ENCODE data around the gene RASL11A.
"Not testable (repeated sequence)": the region's sequence is repeated elsewhere in the genome, so short reads cannot be mapped to it uniquely, and the experiment has no call there.

Gene RASL11A

DNA sequence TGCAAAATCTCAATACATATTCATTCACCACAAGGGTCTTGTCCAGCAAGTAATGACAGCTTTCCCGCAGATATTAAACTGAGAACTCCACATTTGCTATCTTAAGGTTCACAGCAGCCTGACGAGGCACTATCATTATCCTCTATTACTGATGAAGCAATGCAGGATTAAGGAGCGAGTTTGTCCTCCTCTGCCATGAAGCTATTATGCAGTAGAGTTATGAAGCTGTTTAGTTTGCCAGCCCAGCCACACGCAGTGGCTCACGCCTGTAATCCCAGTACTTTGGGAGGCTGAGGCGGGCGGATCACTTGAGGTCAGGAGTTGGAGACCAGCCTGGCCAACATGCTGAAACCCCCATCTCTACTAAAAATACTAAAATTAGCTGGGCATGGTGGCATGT lies 29.8 kb downstream of the RASL11A start:
- not testable (repeated sequence) for DNase-seq (ENCODE audit: low spot score)

DNA sequence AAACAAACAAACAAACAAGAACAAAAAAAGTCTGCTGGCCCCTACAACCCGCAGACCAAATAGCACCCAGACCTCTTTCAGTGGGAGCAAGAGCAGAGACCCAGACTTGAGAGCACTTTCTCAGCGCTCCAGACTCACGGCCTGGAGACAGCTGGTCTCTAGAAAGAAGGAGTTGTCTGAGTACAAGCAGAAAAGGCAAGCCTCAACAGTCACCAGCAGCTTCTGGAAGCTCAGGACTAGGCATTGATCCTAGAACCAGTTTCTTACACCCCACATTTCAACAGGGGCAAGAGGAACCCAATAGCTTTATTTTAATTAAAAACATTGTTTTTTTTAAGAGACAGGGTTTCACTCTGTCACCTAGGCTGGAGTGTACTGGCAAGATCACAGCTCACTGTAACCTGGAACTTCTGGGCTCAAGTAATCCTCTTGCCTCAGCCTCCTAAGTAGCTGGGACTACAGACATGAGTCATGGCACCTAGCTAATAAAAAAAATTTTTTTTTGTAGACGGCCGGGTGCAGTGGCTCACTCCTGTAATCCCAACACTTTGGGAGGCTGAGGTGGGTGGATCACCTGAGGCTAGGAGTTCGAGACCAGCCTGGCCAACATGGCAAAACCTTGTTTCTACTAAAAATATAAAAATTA lies 30.4 kb downstream of the RASL11A start:
- DNase-seq (ENCODE audit: low spot score) = no peak

DNA sequence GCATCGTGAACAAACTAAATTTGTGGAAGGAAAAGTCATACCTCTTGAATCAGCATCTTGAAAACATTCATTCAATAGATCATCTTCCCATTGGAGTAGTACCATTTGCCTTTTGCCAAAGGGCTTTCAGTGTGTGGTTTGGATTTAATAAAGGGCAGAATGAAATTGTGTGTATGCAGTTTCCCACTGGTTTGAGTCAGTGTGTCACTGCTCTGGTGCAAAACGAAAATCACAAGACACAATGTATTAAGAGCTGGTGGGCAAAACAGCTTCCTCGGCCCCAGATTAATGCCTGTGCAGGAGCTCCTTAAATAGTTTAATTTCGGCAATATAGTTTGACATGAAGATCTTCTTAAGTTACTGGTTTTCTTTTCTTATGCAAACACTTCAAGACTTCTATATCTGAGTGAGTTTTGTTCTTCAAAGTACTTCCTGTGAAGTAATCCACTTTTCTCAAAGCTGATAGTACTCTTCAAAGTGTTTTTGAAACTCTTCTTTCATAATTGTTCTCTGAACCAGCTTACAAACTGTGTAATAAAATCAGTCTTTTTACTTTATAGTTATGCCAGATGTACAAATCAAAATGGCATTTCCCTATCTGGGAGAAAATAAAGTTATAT lies 32.1 kb downstream of the RASL11A start:
- no peak for DNase-seq (ENCODE audit: low spot score)

DNA sequence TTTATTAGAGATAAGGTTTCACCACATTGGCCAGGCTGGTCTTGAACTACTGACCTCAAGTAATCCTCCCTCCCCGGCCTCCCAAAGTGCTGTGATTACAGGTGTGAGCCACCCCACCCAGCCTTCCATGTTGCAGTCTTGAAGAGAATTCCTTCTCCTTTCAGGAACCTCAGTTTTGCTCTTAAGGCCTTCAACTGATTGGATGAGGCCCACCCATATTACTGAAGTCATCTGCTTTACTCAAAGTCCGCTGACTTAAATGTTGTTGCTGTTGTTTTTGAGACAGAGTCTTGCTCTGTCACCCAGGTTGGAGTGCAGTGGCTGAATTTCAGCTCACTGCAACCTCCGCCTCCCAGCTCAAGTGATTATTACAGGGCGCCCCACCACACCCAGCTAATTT lies 33.5 kb downstream of the RASL11A start:
- DNase-seq (ENCODE audit: low spot score) = no peak

DNA sequence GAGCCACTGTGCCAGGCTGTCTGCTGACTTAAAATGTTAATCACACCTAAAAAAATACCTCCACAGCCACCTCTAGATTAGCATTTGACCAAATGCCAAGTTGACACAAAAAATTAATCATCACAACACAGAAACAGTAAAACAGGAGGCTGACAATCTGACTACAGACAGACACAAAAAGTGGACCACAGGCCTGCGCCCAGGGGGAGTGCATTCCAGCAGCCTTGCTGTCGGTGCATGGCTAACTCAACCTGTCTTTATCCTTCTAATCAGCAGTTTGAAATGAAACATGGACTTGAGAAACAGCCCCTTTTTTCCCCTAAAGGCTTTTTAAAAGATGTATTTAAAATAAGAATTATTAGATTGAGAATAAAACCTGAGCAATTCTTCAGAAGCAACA lies 34.0 kb downstream of the RASL11A start:
- no peak for DNase-seq (ENCODE audit: low spot score)

DNA sequence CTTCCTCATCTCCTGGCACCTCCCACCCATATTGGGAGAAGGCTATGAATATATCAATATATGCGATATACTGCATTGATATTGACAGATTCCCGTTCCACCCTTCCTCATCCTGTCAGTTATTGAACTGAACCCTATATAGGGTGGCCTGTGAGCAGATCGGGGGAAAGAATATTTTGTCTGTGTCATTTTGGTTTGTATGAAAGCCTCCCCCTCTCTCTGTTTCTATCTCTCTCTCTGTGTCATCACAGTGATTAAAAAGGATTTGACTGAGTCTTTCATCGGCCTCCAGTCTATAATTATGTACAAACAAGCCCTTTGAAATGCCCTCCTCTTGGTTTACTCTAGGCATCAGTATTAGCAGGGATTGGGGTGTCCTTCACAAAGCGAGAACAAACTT lies 35.7 kb downstream of the RASL11A start:
- DNase-seq (ENCODE audit: low spot score) = no peak

DNA sequence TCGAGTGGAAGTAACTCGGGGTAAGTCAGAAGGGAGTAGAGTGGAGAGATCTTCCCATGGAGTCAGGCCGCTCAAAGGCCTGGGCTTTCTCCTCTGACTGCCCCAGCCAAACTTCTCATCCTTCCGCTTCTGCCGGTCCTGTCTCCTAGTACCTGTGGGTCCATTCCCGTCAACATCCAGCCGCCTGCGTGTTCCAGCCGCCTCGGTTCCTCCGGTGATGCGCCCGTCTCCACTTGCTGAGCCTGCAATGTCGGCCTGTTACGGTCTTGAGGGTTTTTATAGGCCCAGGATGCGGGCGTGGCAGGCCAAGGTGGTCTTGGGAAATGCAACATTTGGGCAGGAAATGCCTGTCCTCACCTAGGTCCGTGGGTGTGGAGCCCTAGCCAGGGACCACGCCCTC lies 38.3 kb downstream of the RASL11A start:
- DNase-seq (ENCODE audit: low spot score) = no peak

DNA sequence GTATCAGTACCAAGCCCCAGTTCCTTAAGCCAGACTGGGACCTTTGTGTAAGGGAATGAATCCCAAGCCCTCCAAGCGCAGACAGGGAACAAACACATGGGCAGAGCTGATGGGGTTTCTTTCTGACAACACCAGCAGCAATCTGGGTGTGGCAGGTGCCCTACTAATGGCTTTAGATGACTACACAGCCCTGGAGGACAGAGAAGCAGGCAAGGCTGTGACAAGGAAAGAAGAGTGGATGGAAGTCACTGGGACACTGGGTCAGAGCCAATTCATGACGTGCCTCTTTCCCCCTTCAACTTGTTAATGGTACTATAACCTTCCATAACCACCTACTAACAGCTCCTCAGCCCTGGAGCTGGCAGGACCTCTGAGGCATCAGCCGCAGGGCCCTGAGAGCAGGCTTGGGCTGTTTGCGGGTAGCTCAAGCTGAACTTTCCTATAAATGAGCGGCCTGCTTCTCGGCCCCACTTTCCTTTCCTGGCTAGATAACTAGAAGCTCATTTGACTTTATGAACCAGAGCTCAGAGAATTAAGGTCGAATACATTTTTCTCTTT lies 38.9 kb downstream of the RASL11A start:
- no peak for DNase-seq (ENCODE audit: low spot score)

DNA sequence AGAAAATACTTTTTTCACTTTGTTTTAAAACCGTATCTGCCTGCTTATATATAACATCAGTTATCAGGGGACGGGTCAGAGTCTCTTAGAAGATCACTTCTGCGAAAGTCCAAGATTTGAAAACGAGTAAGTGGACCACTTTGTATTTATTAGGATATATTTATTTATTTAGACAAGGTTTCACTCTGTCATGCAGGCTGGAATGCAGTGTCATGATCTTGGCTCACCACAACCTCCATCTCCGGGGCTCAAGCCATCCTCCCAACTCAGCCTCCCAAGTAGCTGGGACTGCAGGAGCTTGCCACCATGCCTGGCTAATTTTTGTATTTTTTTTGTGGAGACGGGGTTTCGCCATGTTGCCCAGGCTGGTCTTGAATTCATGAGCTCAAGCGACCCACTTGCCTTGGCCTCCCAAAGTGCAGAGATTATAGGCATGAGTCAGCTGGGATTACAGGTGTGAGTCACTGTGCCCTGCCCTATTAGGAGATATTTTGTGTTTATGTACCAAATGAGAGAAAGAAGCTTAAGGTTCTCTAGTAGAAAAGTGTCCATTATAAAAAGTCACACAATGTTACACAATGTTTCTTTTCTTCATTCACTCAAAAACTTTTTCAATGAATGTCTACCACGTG lies 39.5 kb downstream of the RASL11A start:
- DNase-seq (ENCODE audit: low spot score) = no peak

DNA sequence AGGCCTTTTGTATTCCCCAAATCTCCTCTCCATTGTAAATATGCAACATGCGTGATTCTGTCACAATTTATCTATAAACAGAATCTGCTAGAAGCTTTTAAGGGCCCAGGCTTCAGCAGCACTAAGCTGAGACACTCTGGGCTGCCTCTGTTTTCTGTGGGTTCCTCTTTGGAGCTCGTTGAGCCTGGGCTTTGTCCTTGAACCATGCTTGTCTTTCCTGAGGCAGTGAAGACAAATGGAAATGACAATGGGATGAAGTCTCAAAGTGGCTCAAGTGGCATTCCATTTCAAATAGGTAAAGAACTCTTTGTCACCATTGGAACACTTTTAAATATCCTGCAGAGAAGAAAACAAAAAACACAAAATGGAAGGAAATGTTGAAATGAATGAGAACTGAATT lies 40.3 kb downstream of the RASL11A start:
- no peak for DNase-seq (ENCODE audit: low spot score)

DNA sequence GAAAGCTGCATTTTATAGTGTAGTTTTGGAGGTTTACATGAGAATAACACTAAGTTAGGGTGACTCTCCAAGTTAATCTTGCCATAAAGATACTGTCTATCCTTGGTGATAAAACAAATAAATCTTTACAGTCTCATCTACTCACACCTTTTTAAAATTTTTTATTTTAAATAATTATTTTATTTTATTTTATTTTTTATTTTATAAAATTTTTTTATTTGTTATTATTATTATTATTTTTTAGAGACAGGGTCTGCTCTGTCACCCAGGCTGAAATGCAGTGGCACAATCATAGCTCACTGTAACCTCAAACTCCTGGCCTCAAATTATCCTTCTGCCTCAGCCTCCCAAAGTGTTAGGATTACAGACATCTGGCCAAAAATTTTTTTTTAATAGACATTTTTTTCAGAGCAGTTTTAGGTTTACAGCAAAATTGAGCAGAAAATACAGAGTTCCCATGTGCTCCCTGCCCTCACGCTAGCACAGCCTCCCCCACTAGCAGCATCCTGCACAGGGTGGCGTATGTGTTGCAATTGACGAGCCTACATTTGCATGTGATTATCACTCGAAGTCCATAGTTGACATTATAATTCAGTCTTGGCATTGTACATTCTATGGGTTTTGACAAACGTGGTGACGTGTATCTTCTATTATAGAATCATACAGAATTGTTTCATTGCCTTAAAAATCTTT lies 41.0 kb downstream of the RASL11A start:
- no peak for DNase-seq (ENCODE audit: low spot score)

DNA sequence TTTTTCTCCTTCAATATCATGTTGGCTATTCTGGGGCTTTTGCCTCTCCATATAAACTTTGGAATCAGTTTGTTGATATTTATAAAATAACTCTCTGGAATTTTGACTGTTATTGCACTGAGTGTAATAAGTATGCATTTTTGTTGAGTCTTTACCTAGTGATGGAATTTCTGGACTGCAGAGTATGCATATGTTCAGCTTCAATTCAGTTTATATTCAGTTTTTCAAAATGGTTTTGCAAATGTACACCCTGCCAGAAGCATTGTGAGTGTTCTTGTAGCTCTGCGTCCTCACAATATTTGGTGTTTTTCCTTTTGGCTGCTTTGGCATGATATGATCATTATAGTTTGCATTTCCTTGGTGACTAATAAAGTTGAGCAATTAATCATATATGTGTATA lies 43.1 kb downstream of the RASL11A start:
- DNase-seq (ENCODE audit: low spot score) = no peak

DNA sequence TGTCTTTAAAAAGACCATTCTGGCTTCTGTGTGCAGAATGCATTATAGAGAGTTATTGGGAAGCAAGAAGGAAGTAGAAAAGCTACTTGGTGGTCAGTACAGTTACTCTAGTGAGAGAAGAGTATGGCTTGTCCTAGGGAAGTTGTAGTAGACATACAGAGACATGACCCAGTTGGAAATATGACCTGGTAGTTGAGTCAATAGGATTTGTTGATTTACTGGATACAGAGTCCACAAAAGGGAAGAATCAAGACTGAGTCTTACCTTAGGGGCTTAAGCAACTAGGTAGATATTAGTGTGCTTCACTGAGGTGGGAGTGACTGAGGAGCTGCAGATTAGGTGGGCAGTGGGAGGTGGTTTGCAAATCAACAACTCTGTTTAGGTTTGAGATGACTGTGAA lies 48.8 kb downstream of the RASL11A start:
- DNase-seq (ENCODE audit: low spot score) = no peak

DNA sequence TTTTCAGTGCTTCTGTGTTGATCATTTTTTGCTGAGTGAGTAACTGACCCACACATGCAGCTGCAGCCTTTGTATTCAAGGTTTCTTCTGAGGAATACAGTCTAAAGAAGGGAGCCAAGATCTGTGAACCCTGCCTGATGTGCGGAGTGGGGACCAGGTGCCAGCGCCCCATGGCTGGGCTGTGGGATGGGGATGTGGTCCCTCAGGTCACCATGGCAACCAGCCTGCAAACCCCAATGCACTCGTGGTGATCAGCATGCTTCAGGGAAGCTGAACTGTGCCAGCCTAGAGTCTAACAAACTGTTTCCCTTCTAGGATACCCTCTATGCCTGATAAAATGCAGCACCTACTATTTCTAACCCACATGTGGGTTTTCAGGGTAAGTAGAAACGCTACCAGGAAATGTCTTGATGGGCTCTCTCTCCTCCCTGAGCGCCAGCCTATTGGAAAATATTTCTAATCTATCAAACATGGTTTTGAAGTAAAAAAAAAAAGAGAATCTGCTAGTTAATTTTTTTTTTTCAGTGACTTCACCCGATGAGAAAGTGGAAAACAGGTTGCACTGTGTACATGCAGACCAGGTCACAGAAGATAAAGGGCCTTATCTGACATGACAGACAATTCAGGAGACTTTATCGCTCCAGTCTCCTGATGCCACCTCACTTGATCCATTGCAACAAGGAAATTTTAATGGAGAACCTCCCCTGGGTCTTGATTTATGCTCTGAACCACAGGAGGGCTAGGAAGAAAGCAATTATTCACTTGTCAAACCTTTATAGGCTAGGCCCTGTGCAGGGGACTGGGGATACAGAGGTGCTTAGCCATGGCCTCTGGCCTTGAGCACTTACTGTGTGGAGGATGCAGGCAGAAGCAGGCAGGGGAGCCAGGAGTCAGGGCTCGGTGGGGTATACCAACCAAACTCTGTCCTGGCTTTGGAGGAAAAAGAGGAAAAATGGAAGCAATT lies 51.1 kb downstream of the RASL11A start:
- DNase-seq (ENCODE audit: low spot score) = no peak

DNA sequence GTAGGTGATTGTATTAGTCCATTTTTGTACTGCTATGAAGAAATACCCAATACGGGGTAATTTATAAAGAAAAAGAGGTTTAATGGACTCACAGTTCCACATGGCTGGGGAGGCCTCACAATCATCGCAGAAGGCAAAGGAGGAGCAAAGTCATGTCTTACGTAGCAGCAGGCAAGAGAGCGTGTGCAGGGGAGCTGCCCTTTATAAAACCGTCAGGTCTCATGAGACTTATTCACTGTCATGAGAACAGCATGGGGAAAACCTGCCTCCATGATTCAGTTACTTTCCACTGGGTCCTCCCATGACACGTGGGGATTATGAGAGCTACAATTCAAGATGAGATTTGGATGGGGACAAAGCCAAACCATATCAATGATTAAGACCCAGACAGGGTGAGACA lies 51.8 kb downstream of the RASL11A start:
- not testable (repeated sequence) for DNase-seq (ENCODE audit: low spot score)
